ENCODE results near the gene ZRANB3. TPM values are rescaled to one million over a fixed set of nuclear protein-coding genes. Genes with fewer than 3 reads are reported as not detected.

ZRANB3 gene
- total RNA-seq, 1 experiment from 2014 or later, result 17.1 TPM

GRCh38 chr2:135494917-135495316, 36.1 kb downstream of the ZRANB3 start:
- H3K9me3 ChIP-seq (ENCODE audit: low read depth, low read length, poor library complexity, severe bottlenecking), result peaks cover 12% of the 10 kb centered on the region
- DNase-seq (ENCODE audit: low spot score), result no peak
- TF ChIP-seq CTCF (conservative IDR thresholded peaks at IDR 0.05; ENCODE audit: low read depth, low read length) (no peak), EZH2 (IDR thresholded peaks at IDR 0.05; ENCODE audit: borderline replicate concordance, low read depth, low read length, poor library complexity, severe bottlenecking) (no peak)
- no TSS peak for BruUV-seq (replicated peaks)
- H3K27me3 ChIP-seq (replicated peaks; ENCODE audit: insufficient read depth, low read depth, low read length, poor library complexity), result no peaks in the 10 kb centered on the region
- H3K27ac ChIP-seq (ENCODE audit: low read depth, low read length, poor library complexity, severe bottlenecking), result no peak overlapping the region
- H3K4me3 ChIP-seq (ENCODE audit: low read depth, low read length, poor library complexity, severe bottlenecking), result no peak overlapping the region
- no peaks in the 10 kb centered on the region for H3K36me3 ChIP-seq (ENCODE audit: insufficient read depth, low read length, poor library complexity, severe bottlenecking)
- ChIA-PET CTCF (no interaction called here), POLR2A (ENCODE audit: low non-redundant PET) (no interaction called here)
- intact Hi-C loops (cut with micrococcal nuclease; ENCODE audit: unreplicated experiment), result no loop called here
- no peaks in the 10 kb centered on the region for H3K4me1 ChIP-seq (ENCODE audit: insufficient read depth, low read length, poor library complexity, severe bottlenecking)

DNA sequence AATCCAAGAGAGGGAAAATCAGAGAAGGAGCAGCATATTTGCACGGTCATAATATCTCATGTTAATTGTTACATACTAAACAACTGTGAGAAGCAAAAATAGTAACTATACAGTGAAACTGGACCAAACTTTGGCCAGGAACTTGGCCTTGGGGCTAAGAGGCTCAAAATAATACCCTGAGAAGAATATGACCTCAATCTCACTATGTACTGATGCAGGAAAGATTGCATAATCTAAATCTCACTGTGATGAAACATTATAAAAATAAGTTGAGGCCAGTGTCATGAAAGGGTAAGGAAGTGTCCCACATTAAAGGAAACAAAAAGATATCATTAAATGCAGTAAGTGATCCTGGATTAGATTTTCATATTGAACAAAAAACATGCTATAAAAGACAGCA, 36.5 kb downstream of the ZRANB3 start:
- H3K9me3 ChIP-seq (ENCODE audit: low read depth, low read length, poor library complexity, severe bottlenecking), result peaks cover 8% of the 10 kb centered on the region
- no peak for DNase-seq (ENCODE audit: low spot score)
- H3K27me3 ChIP-seq (replicated peaks; ENCODE audit: insufficient read depth, low read depth, low read length, poor library complexity), result no peaks in the 10 kb centered on the region
- H3K4me1 ChIP-seq (ENCODE audit: insufficient read depth, low read length, poor library complexity, severe bottlenecking), result no peaks in the 10 kb centered on the region
- no peak for TF ChIP-seq CTCF (conservative IDR thresholded peaks at IDR 0.05; ENCODE audit: low read depth, low read length)
- TF ChIP-seq EZH2 (IDR thresholded peaks at IDR 0.05; ENCODE audit: borderline replicate concordance, low read depth, low read length, poor library complexity, severe bottlenecking), result no peak
- POLR2A ChIA-PET (ENCODE audit: low non-redundant PET), result no interaction called here
- no peak overlapping the region for H3K4me3 ChIP-seq (ENCODE audit: low read depth, low read length, poor library complexity, severe bottlenecking)
- CTCF ChIA-PET, result no interaction called here
- no TSS peak for BruUV-seq (replicated peaks)
- H3K36me3 ChIP-seq (ENCODE audit: insufficient read depth, low read length, poor library complexity, severe bottlenecking), result no peaks in the 10 kb centered on the region
- intact Hi-C loops (cut with micrococcal nuclease; ENCODE audit: unreplicated experiment), result no loop called here
- no peak overlapping the region for H3K27ac ChIP-seq (ENCODE audit: low read depth, low read length, poor library complexity, severe bottlenecking)

DNA sequence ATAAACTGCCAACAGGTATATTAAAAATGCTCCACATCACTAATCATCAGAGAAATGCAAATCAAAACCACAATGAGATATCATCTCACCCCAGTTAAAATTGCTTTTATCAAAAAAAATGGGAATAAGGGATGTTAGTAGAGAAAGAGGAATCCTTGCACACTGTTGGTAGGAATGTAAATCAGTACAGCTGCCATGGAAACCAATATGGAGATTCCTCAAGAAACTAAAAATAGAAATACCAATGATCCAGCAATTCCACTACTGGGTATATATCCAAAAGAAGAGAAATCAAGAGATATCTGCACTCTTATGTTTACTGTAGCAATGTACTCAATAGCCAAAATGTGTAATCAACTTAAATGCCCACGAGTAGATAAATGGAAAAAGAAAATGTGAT, 40.6 kb downstream of the ZRANB3 start:
- TF ChIP-seq EZH2 (IDR thresholded peaks at IDR 0.05; ENCODE audit: borderline replicate concordance, low read depth, low read length, poor library complexity, severe bottlenecking), result no peak
- no peak for TF ChIP-seq CTCF (conservative IDR thresholded peaks at IDR 0.05; ENCODE audit: low read depth, low read length)
- intact Hi-C loops (cut with micrococcal nuclease; ENCODE audit: unreplicated experiment), result no loop called here
- no peak for DNase-seq (ENCODE audit: low spot score)
- no peaks in the 10 kb centered on the region for H3K9me3 ChIP-seq (ENCODE audit: low read depth, low read length, poor library complexity, severe bottlenecking)
- ChIA-PET CTCF (no interaction called here), POLR2A (ENCODE audit: low non-redundant PET) (no interaction called here)
- no peak overlapping the region for H3K4me3 ChIP-seq (ENCODE audit: low read depth, low read length, poor library complexity, severe bottlenecking)
- no TSS peak for BruUV-seq (replicated peaks)
- H3K27ac ChIP-seq (ENCODE audit: low read depth, low read length, poor library complexity, severe bottlenecking), result no peak overlapping the region
- H3K36me3 ChIP-seq (ENCODE audit: insufficient read depth, low read length, poor library complexity, severe bottlenecking), result no peaks in the 10 kb centered on the region
- no peaks in the 10 kb centered on the region for H3K4me1 ChIP-seq (ENCODE audit: insufficient read depth, low read length, poor library complexity, severe bottlenecking)
- no peaks in the 10 kb centered on the region for H3K27me3 ChIP-seq (replicated peaks; ENCODE audit: insufficient read depth, low read depth, low read length, poor library complexity)

All from A673 (cell line).